Activated CD8-positive, alpha-beta memory T cell treated with anti-CD3 and anti-CD28 coated beads for 24 hours (primary cell): ENCODE data around the gene NPHS1.
A peak's percentile ranks its signal among the peaks of the same experiment; 100 is the strongest.
"Not testable (repeated sequence)": the region's sequence is repeated elsewhere in the genome, so short reads cannot be mapped to it uniquely, and the experiment has no call there.

Experiments used
- DNase-seq: peaks from one replicate; pipeline ENCODE4 v3.0.0-alpha.2; 2020

NPHS1 gene

DNA sequence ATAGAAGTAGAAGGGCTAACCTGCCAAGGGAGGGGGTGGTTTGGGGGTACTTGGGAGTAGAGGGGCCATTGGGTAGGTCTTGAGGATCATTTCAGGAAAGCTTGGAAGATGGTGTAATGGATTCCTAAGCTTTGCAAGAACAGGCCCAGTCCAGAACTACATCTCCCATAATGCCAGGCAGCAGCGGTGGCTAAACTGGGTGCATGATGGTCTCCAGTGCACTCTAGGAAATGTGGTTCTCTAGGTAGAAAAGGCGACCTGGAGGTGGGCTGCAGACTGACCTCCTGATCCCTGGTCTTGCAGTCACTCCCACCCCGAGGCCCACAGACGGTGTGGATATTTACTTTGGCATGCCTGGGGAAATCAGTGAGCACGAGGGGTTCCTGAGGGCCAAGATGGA, 19.9 kb upstream of the NPHS1 start:
- no peak for DNase-seq

DNA sequence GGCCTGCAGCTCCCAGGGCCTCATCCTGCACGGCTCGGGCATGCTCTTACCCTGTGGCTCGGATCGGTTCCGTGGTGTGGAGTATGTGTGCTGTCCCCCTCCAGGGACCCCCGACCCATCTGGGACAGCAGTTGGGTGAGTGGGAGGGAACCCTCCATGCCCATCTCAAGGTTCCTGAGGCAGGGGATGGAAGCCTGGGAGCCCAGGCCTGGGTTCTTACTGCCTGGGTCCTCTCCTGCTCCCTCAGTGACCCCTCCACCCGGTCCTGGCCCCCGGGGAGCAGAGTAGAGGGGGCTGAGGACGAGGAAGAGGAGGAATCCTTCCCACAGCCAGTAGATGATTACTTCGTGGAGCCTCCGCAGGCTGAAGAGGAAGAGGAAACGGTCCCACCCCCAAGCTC, 19.3 kb upstream of the NPHS1 start:
- DNase-seq: no peak

DNA sequence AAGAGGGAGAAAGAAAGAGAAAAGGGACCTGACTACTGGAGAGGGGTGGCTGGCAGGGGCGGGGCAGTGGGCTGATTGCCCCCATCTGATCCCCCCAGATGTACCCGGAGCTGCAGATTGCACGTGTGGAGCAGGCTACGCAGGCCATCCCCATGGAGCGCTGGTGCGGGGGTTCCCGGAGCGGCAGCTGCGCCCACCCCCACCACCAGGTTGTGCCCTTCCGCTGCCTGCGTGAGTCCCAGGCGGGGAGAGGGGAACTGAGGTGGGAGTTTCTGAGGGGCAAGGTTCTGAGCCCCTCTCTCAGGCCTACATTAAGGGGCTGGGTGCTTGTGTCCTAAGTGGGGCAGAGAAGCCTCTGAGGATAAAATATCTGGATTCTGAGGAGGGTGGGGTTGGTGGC, 18.5 kb upstream of the NPHS1 start:
- no peak for DNase-seq

DNA sequence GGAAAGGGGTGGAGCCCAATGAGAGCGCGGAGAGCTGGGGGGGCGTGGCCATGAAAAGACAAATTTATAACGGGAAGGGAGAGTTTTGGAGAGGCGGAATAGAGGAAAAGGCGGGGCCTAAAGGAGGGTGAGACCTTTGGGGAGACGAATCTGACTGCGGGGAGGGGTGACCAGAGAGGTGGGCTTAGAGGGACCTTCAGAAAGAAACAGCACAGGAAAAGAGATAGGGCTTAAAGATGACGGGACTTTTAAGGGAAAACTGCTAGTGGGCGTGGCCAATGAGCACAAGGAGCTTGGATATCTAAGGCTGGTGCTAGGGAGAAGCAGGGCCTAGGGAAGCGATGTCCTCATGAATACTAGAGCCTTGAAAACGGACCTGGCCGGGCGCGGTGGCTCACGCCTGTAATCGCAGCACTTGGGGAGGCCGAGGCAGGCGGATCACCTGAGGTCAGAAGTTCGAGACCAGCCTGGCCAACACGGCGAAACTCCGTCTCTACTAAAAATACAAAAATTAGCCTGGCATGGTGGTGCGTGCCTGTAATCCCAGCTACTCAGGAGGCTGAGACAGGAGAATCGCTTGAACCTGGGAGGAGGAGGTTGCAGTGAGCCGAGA, 17.9 kb upstream of the NPHS1 start:
- DNase-seq: not testable (repeated sequence)

DNA sequence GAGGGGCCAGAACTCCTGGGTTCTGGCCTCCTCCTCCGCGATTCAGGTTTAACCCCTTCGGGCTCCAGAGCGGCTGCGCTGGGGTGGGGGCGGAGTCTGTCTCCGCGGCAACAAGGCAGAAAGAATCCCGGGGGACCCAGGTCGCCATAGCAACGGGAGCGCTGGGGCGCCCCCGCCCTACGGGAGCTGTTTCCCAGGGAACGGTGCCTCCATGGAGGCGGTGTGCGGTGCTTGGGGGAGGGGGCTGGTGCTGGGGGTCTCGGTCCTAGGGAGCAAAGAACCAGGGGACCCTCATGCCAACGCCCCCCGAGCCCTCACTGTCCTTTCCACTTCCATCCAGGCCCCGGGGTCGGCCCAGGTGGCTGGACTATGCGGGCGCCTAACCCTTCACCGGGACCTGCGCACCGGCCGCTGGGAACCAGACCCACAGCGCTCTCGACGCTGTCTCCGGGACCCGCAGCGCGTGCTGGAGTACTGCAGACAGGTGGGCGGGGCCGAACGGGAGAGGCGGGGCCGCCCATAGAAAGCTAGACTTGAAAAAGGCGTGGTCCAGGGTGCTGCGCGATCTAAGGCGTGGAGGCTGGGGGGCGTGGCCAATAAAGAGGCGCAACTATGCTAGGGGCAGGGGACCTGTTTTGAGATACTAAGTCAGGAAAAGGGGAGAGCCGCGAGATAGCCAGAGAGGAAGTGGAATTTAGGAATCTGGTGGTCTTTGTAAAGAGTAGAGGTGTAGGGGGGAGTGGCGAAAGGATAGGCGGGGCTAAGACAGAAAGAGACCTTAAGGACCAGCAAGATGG, 17.2 kb upstream of the NPHS1 start:
- peak; percentile 87 for DNase-seq

DNA sequence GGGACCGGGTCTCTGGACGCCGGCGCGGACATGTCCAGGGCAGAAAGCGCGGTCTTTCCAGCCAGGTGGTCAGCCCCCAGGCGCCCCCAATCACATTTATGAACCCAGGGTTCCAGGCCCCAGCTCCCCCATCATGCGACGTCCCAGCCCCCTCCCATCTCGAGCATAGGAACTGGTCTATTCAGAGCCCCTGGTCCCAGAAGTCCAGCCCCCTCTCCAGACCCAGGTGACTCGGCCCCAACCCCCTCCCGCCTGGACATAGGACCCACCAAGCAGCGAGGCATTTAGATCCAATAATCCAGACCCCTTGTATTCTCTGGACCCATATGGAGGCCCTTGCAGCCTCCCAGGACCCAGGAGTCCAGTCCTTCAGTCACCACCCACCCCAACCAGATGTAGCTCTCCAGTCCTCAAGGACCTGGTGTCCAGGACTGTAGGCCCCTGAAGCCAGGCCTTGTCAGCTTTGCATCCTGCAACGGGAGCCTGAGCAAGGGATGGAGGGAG, 16.6 kb upstream of the NPHS1 start:
- DNase-seq: no peak

DNA sequence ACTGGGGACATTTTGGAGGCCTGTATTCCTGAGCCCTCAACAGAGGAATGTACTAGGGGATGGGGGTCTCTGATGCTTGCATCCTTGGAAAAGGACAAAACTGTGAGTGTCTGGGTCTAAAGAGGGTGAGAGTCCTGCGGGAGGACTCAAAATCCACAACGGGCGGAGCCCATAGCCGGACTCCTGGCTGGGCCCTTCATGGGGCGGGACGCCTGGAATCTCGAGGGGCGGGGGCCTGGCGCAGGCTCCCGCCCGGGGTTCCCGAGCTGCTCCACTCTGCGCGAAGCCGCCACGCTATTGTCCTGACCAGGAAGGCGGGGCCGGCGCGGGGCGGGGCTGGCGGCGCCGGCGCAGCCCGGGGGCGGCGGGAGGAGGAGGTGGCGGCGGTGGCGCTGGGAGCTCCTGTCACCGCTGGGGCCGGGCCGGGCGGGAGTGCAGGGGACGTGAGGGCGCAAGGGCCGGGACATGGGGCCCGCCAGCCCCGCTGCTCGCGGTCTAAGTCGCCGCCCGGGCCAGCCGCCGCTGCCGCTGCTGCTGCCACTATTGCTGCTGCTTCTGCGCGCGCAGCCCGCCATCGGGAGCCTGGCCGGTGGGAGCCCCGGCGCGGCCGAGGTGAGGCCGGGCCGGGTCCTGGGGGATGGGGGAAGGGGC, 16.0 kb upstream of the NPHS1 start, which contains the start of gene APLP1:
APLP1 (plus strand) TSS at position 403 of the 651 bp plus-strand sequence; CDS start at position 466, 63 bp downstream.
- peak; percentile 88 for DNase-seq

DNA sequence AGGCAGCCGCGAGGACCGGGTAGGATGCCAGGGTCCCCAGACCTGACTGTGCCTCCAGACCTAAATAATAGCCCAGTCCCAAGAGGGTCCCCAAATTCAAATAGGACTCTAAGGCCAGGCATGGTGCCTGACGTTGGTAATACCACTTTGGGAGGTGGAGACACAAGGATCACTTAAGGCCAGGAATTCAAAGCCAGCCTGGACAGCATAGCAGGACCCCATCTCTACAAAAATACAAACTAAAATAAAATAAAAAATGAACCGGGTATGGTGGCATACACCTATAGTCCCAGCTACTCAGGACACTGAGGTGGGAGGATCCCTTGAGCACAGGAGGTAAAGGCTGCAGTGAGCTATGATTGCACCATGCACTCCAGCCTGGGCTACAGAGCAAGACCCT, 10.7 kb upstream of the NPHS1 start:
- no peak for DNase-seq

DNA sequence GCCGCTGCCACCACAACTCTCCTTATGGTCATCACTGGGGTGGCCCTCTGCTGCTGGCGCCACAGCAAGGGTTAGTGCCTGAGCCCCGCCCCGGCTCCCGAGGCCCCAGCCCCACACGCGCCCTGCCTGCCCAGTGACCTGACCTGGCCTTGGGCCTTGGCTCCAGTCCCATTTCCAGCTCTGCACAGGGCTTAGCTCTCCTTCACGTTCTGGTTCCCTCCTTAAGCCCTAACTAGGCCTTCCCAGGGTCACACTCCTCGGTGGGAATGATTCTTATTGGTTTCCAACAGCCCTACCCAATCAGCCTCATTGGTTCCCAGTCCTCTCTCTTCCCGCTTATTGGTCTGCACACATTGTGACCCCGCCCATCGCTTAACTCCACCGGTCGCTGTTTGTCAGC, 10.2 kb upstream of the NPHS1 start:
- DNase-seq: no peak

DNA sequence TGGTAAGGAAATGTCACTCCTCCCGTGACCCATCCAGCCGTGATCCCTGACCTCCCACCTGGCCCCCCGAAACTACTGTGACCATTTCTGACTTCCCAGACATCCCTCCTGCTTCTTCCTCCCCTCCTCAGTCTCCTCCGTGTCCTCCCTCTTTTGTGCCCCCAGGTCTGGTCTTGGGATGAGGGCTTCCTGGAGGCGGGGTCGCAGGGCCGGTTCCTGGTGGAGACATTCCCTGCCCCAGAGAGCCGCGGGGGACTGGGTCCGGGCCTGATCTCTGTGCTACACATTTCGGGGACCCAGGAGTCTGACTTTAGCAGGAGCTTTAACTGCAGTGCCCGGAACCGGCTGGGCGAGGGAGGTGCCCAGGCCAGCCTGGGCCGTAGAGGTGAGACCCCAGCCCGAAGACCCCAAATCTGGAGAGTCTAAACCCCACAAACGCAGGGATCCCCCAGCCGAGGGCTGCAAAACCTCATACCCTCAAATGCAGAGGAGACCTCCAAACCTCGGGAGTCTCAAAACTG, 9.4 kb upstream of the NPHS1 start:
- DNase-seq: no peak

DNA sequence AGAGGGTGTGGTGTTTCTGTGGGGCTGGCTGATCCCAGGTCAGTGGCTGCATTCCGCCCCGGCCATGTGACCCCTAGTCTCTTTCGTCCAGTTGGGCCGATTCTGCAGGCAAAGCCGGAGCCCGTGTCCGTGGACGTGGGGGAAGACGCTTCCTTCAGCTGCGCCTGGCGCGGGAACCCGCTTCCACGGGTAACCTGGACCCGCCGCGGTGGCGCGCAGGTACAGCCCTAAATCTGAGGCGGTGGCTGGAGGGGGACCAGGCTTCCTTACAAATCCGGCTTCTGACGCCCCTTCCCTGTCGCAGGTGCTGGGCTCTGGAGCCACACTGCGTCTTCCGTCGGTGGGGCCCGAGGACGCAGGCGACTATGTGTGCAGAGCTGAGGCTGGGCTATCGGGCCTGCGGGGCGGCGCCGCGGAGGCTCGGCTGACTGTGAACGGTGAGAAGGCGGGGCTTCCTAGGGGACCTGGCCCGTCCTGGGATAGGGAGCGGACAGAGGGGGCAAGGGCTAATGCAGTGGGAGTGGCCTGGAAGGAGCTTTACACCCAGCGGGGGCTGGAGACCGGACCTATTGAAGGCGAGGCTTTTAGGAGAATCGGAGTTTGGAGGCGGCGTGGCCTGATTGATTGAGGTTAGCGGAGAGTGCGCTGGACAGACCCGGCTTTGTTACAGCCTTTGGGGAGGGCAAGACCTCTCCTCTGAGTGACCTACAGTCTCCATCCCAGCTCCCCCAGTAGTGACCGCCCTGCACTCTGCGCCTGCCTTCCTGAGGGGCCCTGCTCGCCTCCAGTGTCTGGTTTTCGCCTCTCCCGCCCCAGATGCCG, 8.7 kb upstream of the NPHS1 start:
- no peak for DNase-seq

DNA sequence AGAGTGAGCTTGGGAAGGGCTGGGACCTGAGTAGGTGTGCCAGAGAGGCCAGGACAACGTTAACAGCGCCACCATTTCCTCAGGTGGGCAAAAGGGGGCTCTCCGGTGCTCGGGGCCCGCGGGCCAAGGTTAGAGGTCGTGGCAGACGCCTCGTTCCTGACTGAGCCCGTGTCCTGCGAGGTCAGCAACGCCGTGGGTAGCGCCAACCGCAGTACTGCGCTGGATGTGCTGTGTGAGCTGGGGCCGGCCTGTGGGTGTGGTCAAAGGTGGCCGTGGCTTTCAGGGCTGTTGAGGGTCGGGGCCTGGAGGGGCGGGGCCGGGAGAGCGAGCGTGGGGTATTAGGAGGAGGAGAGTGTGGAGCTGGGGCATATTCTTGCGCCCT, 8.1 kb upstream of the NPHS1 start:
- DNase-seq: no peak

DNA sequence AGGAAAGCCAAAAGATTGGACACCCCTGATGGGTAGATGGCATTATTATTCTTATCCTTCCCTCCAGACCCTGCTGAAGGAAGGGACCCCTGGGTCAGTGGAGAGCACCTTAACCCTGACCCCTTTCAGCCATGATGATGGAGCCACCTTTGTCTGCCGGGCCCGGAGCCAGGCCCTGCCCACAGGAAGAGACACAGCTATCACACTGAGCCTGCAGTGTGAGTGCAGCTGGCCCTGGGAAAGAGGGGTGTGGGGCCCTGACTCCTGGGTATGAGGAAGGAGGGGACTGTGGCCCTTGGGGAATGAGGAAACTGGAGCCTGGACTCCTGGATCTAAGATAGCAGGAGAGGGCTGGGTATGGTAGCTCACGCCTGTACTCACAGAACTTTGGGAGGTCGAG, 7.1 kb upstream of the NPHS1 start:
- no peak for DNase-seq

DNA sequence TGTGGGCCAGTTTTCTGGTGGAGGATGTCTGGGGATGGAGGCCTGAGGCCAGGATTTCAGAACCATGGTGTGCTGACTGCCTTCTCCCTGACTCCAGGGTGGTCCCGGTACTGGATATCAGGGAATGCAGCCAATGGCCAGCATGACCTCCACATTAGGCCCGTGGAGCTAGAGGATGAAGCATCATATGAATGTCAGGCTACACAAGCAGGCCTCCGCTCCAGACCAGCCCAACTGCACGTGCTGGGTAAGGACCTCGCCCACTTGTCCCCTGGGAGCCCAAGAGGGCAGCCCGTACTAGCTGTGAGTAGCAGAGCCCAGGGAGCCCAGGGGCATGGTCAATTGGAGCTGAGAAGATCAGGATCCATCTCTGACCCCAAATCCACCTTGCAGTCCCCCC, 6.0 kb upstream of the NPHS1 start:
- no peak for DNase-seq

DNA sequence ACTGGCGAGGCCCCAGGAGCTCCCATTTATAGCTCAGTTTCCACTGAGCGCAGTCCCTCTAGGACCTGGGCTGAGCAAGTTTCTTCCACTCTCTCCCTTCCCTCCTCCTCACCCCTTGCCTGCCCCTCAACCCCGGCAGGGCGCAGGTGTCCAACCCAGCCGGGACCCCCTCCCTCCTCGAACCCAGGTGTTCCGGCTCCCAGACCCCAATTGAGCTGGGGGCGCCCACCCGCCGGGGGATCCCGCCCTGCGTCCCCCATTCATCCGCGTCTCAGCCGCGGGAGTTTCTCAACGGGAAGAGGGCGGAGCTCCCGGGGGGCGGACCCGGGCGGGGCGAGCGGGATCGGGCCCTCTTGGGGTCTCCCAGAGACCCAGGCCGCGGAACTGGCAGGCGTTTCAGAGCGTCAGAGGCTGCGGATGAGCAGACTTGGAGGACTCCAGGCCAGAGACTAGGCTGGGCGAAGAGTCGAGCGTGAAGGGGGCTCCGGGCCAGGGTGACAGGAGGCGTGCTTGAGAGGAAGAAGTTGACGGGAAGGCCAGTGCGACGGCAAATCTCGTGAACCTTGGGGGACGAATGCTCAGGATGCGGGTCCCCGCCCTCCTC, 4.3 kb upstream of the NPHS1 start, which contains the start of gene KIRREL2:
KIRREL2 (plus strand) TSS at position 366 of the 604 bp plus-strand sequence; CDS start at position 575, 209 bp downstream.
- peak; percentile 78 for DNase-seq

DNA sequence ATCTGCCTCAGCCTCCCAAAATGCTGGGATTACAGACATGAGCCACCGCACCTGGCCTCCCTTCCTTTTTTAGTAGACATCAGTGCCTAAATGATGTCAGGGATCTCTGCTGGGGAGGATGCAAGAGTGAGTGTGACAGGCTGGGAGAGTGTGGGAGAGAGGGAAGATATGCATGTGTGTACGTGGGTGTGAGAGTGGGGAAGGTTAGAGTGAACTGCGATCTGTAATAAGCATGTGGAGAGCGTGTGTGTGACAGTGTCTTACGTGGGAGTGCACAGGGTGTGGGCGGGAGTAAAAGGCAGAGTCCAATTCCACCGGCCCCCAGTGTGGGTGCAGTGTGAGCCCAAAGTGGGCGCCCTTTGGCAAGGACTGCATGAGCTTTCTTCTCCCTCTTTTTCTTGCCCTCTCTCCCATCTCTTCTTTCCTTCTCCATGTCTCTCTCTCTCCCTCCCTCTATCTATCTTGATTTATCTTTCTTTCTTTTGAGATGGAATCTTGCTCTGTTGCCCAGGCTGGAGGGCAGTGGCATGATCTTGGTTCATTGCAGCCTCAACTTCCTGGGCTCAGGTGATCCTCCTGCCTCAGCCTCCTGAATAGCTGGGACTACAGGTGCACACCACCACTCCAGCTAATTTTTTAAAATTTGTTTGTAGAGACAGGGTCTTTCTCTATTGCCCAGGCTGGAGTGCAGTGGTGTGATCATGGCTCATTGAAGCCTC, 893 bp upstream of the NPHS1 start:
- no peak for DNase-seq

DNA sequence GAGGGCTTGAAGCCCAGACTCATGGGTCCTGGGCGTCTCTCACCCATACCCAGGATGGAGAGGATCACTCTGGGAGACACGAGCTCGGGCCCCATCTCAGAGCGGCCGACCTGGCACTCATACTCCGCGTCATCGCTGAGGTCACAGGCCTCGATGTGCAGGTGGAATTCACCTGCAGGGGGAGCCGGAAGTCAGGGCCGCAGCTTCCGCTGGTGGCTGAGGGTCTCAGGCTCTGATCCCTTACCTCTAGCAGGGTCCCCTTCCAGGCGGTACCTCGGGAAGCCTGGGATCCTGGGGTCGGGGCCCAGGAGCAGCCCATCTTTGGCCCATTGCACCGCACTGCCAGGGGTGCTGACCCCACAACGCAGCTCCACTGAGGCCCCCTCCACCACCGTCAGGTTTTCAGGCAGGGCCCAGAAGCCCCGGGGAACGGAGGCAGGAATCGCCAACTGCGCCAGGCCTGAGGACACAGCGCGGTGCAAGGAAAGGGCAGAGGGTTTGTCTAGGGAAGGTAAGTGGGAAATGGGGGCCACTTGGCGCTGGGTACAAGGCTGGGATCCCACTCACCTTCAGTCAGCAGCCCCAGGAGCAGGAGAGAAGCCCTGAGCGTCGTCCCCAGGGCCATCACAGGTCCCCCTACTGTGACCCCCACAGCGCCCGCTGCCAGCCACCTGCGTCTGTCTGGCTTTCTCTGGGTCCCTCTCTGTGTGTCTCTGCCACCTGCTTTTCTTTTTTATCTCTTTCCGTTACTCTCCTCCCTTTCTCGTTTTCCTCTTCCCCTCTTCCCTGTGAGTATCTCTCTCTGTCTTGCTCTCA, 883 bp downstream of the NPHS1 start:
- DNase-seq: no peak

DNA sequence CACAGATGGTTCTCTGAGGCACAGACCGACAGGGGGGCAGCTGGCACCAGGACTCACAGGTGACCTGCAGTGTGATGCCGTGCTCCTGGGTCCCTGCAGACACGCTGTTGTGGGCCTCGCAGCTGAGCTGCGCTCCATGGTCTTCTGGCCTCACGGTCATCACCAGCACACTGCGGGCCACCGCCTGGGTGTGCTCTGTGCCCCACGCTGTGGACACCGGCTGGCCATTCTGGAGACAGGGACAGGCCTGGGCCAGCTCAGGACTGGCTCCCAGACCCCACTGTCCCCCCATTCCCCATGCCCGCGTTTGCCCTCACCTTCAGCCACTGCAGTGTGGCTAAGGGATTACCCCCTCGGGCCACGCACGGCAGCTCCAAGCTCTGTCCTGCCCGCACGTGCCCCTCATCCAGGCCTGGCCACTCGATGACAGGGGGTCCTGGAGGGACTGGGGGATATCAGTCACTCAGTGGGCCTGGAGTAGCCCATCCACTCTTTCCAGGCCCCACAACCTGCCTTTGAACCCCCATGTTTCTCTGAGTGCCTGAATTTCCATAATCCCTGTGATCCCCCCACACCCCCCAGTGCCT, 3.3 kb downstream of the NPHS1 start:
- no peak for DNase-seq

DNA sequence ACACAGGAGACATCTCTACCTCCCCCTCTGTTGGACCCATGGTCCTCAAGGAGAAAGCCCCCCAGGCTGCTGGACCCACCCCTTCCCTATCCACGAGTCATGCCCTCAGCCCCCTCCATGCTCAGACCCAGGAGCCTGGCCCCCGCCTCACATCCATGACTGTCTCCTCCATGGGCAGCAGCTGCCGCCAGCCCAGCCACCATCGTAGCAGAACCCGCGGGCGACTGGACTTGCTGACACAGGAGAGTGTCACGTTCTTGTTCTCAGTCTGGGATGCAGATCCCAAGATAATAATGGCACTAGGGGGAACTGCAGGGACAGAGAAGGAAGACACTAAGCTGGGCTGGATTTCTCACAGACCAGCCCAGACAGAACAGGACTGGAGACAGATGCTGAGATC, 3.8 kb downstream of the NPHS1 start:
- DNase-seq: no peak

DNA sequence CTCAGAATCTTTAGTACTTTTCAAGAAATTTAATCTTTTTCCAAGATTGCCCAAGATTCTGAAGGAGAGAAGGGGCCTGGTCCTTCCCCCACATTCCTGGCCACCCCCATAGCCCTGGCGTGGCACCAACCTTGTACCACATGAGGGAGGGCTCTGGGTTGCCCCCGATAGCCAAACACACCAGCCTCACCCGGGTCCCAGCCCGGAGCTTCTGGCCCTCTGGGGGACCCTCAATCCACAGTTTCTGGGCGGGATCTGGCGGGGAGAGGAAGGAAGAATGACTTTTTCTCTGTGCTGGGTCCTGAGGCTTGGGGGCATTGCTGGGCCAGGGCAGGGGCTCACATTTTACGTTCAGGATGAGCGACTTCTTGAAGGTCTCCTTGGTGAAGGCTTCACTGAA, 4.4 kb downstream of the NPHS1 start:
- DNase-seq: no peak
